RWPE1 (cell line): ENCODE data around the gene BMP7.

Experiments used
- CTCF ChIA-PET: fragments of 350-600 bp; sonication (Branson Sonifier 250); formaldehyde crosslinking; extraction: SDS; loops from one replicate; lab custom pipeline; 2021; lab: Yijun Ruan, JAX
- POLR2A ChIA-PET: fragments of 400-600 bp; formaldehyde crosslinking; extraction: SDS; loops from one replicate; lab custom pipeline; 2020; ENCODE audit warnings: antibody characterized with exemption; ENCODE audit not compliant: low non-redundant PET; lab: Yijun Ruan, JAX
- DNase-seq: peaks from one replicate; pipeline ENCODE4 v3.0.0; 2012; ENCODE audit warnings: low spot score
- H3K27ac ChIP-seq: fragments of 450-650 bp; 2 replicates; pipeline ENCODE4 v1.5.1; 2017
- CTCF ChIP-seq: fragments of 450-650 bp; conservative IDR thresholded peaks from 2 replicates; pipeline ENCODE4 v1.5.1; 2017; ENCODE audit warnings: low read depth, mild to moderate bottlenecking

BMP7 gene

DNA sequence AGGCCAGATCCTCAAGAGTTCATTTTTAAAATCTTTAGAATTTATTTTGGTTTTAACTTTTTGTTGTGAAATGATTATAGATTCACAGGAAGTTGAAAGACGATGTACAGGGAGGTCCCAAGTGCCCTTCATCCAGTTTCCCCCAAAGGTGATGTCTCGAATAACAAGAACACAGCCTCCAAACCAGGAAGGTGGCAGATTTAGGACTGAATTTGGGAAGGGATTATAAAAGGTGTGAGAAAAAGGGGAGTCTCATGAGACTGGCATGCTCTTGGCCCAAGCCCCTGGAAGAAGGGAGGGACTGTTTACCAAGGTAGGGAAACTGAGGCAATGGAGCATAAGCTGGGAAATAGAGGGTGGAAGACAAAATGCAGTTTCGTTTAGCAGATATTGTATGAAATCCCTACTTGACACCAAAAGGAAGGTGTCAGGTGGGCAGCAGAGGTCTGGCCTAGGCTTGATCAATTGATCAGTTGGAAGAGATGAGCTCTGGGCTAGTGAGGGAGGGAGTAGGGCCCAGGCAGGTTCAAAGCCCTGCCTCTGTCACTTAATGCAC lies 81.2 kb downstream of the BMP7 start:
- ChIA-PET CTCF (interaction anchor here (0.6 to 1.1 kb wide), 2 partner anchors 59 to 66 kb away, joined by 3 read pairs; no protein-coding TSS in a partner anchor), POLR2A (no interaction called here)
- no peak for DNase-seq
- no peak overlapping the region for H3K27ac ChIP-seq
- TF ChIP-seq CTCF, result no peak

DNA sequence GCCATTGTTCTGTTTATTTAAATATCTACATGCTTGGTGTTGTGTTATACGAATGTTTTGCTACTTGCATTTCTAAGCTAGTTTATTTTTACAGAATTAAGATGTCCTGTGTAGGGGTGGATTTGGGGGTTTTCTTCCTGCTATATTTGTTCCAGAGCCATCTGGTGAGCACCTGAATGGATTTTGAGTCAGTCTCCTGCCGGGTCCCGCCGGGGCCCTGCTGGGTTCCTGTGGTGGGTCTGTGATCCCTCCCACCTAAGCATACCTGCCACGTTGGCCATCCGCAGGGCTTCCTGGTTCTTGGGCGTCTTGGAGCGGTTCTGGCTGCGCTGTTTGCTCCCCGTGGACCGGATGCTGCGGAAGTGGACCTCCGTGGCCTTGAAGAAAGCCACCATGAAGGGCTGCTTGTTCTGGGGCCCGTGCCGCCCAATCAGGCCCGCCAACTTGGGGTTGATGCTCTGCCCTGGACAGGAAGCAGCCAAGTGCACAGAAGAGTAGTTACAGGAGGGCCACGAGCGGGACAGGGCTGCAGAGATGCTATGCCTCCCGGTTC lies 82.9 kb downstream of the BMP7 start:
- no peak for TF ChIP-seq CTCF
- H3K27ac ChIP-seq, result no peak overlapping the region
- ChIA-PET CTCF (no interaction called here), POLR2A (interaction anchor here (0.7 kb wide), 1 partner anchor 12 kb away, joined by 4 read pairs; no protein-coding TSS in a partner anchor)
- no peak for DNase-seq

GRCh38 chr20:57181639-57182038 lies 84.8 kb downstream of the BMP7 start:
- ChIA-PET CTCF (interaction anchor here (0.5 to 1.0 kb wide), 4 partner anchors 44 to 164 kb away, joined by 3 read pairs; no protein-coding TSS in a partner anchor), POLR2A (no interaction called here)
- no peak for DNase-seq
- H3K27ac ChIP-seq, result no peak overlapping the region
- no peak for TF ChIP-seq CTCF

DNA sequence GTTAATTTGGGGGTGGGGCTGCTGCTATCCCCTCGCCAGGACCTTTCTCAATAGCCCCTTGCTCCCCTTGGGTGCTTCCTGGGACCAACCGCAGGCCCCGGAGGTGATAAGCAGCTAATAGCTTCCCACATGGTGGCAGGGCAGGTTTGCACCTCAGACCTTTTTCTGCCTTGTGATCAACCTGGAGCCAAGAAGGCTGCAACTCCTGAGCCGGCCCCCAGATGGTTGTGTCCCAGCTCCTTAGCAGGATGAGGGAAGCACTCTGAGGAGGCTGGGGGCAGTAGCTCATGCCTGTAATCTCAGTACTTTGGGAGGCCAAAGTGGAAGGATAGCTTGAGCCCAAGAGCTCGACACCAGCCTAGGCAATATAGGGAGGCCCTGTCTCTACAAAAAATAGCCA lies 85.5 kb downstream of the BMP7 start:
- ChIA-PET CTCF (interaction anchor here (0.5 to 1.0 kb wide), 5 partner anchors 45 to 907 kb away, joined by 3 read pairs; no protein-coding TSS in a partner anchor), POLR2A (no interaction called here)
- no peak for TF ChIP-seq CTCF
- DNase-seq, result peak; percentile 35
- no peak overlapping the region for H3K27ac ChIP-seq

GRCh38 chr20:57180387-57180786 lies 86.1 kb downstream of the BMP7 start:
- ChIA-PET CTCF (interaction anchor here (0.6 to 1.0 kb wide), 3 partner anchors 152 to 907 kb away, joined by 3 read pairs; no protein-coding TSS in a partner anchor), POLR2A (no interaction called here)
- H3K27ac ChIP-seq, result no peak overlapping the region
- DNase-seq, result no peak
- no peak for TF ChIP-seq CTCF

DNA sequence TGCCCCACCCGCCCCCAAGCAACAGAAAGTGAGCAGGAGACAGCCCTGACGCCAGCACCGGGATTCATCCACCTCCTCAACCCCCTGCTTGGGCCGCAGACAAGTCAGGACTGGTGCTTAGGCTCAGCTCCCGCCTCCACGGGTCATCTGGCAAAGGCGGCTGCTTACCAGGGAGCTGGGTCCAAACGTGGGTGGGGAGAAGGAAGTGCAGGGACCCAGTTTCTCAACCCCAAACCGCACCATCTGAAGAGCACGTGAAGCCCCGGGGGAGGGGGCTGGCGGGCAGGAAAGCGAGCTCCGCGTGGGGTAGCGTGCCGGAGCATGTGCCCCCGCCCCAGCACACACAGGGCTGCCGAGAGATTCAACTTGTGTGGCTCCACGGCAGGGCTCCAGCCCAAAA lies 87.2 kb downstream of the BMP7 start:
- DNase-seq, result peak; percentile 88
- POLR2A ChIA-PET, result no interaction called here
- CTCF ChIA-PET, result interaction anchor here (0.5 to 0.9 kb wide), 5 partner anchors 20 to 362 kb away, joined by 3 read pairs; no protein-coding TSS in a partner anchor
- TF ChIP-seq CTCF, result no peak
- peak overlapping the region; percentile 75 for H3K27ac ChIP-seq
